NCI-H2081 treated with DMSO at 0.1 percent for 48 hours (cell line): ENCODE data around the gene AP2A2.
"Not testable (repeated sequence)": the region's sequence is repeated elsewhere in the genome, so short reads cannot be mapped to it uniquely, and the experiment has no call there.

Experiments
- DNase-seq: peaks from one replicate; lab custom pipeline; 2025; lab: John Stamatoyannopoulos, UW

Gene AP2A2

DNA sequence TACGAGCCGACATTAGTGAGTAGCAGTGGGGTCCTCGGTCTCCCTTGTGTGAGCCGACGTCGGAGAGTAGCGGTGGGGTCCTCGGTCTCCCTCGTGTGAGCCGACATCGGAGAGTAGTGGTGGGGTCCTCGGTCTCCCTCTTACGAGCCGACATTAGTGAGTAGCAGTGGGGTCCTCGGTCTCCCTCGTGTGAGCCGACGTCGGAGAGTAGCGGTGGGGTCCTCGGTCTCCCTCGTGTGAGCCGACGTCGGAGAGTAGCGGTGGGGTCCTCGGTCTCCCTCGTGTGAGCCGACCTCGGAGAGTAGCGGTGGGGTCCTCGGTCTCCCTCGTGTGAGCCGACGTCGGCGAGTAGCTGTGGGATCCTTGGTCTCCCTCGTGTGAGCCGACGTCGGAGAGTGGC is 49.7 kb downstream of the AP2A2 start:
- DNase-seq = not testable (repeated sequence)

DNA sequence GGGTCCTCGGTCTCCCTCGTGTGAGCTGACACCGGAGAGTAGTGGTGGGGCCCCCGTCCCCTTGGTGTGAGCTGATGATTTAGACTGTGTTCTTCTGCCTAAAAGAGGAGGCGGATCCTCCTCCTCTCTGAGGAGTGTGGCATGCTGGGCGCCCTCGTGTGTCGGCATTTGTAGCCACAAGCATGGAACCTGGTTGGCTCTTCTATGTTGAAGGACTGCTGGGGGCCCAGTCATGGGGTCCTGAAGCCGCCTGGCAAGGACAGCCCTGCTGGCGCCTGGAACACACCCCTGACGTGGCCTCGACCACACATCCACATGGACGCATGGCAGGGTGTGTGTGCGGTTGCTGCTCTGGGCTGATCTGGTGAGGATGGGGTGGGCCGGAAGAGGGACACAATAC is 50.2 kb downstream of the AP2A2 start:
- no peak for DNase-seq

DNA sequence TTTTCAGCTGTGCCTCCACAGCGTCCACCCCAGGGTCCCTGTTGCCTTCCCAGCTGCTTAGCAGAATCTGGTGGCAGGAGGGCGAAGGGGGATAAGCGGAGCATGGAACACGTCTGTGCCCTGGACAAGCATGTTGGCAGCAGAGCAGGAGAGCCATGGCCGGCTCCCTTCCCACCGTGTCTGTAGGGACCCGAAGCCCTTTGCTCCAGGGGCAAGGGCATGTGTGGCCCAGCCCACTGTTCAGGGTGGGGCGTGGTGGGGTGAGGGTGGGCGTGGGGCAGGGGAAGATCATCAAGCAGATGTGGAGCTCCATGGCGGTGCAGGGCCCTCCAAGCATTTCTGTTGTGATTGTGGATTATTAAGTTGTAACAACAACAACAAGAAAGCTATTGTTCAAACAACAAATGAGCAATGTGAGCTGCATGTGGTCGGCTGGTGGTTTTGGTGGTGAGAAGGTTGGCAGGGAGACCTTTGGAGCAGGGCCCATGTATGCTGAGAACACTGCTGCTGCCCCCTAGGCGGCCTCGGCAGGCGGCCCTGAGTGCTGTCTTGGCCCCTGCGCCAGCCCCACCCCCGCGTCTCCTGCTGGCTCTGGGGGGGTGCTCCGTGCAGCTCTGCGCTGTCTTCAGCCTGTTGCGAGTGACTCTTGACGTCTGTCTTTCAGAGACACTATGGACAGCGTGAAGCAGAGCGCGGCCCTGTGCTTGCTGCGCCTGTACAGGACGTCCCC is 50.9 kb downstream of the AP2A2 start:
- DNase-seq = no peak

DNA sequence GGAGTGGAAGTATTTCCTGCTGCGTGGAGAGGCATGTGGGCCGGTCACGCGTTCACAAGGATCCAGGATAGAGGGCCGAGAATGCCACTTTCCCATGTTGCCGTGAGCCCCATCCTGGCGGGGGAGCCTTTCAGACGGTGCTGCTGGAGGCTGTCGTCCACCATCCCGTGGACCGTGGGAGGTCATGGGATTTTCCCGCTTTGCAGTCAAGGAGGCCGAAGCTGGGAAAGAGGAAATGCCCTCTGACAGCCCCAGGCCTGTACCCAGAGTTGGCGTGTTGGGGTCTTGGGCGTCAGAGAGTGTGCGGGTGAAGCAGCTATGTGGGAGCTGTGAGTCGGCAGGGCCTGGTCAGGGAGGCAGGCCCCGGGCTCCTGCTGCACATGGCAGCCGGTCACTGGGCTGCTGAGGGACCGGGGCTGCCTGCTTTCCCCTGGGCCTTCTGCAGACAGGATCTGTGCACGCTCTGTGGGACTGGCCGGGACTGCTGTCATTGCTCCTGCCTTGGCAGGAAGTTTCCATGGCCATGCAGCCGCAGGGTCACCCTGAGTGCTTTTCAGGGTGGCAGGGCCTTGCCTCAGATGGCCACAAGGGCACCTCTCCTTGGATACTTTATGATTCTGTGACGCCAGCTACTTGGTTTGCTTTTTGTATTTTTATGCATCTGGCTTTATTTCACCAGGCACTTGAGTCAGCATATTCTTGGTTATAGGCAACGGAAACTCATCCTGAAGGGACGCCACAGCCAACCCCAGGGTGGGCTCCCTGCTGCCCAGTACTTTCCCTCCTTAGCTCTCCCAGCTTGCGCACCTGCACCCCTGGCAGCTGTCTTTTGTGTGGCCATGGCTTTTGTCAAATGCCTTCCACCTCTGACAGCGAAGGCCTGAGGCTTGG is 52.4 kb downstream of the AP2A2 start:
- no peak for DNase-seq

DNA sequence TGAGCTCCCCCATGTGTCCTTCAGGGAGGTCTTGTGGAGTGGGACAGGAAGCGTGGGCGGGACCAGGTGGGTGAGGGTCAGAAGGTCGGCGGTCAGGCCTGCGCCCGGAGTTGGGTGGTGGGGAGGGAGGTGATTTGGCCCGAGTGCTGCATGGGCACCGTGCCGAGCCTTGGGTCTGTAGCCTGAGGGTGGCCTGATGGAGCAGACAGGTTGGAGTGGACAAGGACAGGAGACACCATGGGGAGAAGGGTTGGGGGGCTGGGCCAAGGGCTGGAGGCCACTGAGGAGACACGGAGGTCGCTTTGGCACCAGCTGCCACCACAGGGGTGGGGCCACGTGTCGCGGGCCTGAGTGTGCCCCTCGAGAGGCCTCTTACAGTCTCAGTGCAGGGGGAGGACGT is 53.1 kb downstream of the AP2A2 start:
- DNase-seq = no peak

DNA sequence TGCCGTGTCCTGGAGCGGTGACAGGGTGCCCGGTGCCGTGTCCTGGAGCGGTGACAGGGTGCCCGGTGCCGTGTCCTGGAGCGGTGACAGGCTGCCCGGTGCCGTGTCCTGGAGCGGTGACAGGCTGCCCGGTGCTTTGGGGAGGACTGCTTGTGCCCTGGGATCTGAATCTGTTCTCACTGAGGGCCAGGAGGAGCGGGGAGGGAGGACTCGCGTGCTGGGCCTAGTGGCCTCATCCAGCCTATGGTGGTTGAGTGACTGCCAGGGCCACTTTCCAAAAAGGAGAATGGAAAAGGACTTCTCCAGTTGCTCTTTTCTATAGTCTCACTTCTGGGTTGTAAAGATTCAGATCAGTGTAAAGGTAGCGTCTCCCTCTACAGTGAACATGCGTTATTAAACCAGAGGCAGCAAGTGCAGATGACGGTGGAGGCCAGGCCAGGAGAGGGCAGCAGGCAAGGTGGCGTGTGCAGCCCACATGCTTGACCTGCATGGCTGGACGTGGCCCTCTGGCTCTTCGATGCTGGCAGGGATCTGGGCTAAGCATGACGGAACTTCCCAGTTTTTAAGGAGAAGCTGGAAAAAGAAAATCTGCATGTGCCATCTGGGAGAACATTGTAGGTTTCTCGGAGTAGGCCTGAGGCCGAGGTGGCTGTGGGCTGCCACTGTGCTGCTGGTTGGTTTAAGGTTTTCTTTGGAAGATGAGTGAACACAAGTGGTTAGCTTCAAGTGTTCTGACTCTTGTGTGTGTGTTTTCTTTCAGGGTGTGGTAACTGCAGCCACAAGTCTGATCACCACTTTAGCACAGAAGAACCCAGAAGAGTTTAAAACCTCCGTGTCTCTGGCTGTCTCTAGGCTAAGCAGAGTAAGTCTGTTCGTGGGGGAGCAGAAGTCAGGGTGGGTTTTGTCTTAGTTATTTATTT is 55.0 kb downstream of the AP2A2 start:
- DNase-seq = no peak

DNA sequence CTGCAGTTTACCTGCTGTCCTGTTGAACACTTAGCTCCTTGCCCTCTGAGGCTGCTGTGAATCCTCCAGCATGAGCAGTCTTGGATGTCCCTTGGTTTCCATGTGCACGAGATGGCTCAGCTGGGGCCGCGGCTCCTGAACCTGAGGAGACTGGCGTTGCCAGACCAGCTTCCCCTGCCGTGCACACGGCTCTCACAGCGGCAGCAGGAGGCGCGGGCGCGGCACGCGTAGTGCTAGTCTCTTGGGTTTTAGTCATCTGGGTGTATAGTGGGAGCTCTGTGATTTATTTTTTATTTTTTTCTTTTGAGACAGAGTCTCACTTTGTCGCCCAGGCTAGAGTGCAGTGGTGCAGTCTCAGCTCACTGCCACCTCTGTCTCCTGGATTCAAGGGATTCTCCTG is 56.1 kb downstream of the AP2A2 start:
- DNase-seq = no peak

DNA sequence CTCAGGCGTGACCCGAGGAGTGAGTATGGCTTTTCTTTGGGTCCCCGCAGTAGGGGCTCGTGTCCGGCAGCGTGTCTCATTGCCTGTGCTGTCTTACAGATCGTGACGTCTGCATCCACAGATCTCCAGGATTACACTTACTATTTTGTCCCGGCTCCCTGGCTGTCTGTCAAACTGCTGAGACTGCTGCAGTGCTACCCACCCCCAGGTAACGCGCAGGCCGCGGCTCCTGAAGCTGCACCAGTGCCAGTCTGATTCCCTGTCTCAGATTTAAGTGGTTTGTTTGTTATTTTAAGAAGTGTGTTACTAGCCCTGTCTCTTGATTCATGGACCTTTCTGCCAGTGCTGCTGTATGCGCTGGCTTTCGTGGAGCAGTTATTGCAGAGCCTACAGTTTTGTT is 58.9 kb downstream of the AP2A2 start:
- no peak for DNase-seq

DNA sequence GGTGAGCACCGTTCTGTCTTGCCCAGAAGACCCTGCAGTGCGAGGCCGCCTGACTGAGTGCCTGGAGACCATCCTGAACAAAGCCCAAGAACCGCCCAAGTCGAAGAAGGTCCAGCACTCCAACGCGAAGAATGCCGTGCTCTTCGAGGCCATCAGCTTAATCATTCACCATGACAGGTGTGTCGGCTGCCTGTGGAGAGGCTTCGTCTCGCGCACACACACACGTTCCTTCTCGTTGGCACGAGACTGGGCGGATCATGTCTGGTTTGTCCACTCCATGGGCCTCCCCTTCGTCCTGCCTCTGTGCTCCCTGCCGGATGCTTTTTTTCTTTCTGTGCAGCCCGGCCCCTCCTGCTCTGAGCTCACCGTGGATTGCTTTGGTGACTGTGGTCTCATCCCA is 59.7 kb downstream of the AP2A2 start:
- DNase-seq = no peak

DNA sequence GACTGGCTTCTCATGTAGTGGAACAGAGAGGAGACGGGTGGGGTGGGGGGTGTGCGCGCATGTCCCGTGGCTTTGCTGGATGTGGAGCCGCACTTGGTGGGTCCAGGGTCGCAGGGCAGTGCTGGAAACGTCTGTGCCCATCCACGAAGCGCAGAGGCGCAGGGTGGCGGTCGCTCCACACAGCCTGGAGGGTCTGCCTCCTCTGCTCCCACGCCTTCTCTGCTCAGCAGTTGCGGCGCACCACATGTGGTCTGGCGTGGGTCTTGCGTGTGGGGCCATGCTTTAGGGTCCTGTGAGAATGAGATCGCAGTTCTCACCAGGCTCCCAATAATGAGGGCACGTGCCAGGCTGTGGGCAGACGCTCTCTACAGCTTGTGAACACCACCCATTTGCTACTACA is 60.2 kb downstream of the AP2A2 start:
- DNase-seq = no peak

DNA sequence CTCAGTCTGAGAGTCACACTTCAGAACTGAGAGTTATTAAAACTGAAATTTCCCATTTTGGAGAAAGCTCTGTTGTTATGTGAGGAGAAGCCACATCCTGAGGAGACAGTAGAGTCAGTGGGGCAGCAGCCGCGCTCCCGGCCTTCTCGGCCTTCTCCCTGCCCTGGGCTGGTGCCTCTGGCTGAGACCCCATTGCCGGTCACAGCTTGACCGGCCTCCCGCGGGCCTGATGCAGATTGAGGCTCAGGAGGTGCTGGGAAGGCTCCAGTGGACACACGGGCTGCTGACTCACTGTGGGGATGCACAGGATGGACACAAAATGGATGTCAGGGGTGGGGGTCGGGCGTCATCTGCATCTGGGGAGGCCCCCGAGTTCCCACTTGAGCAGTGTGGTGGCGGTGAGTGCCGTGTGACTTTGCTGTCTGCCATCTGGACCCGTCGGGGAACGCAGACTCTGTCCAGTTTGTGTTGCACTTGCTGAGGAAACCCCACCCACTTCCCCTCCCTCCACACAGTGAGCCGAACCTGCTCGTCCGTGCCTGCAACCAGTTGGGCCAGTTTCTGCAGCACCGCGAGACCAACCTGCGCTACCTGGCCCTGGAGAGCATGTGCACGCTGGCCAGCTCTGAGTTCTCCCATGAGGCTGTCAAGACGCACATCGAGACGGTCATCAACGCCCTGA is 60.7 kb downstream of the AP2A2 start:
- no peak for DNase-seq

DNA sequence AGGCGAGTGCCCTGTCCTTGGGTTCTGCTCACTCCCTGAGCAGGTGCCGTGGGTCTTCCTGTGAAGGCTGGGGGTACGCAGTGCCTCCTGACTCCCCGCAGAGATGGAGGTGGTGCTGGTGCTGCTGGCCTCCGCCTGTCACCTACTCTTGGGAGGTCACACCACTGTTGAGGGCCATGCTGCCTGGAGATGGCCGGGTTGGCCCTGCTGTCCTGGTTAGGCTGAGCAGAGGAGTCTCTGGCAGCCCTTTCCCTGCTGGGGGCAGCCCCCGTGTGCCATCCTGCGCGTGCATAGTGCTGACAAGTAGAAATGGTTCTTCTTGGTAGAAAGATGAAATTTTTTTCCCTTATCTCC is 61.3 kb downstream of the AP2A2 start:
- no peak for DNase-seq

DNA sequence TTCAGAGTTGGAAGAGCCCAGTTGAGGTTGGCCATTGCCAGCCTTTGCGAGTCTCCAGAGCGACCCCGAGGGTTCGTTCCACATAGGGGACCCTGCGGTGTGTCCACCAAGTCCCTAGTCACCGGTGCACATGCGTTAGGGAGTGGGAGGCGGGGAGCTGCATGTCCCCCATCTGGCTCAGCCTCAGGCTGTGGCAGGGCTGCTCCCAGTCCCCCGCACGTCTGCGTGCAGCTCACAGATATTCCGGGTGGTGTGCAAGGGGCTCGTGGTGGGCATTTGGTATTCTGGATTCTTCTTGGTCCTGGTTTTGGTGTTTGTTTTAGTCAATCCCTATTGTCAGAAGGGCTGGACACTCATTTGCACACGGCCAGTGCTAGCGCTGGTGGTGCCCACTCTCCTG is 62.0 kb downstream of the AP2A2 start:
- no peak for DNase-seq

DNA sequence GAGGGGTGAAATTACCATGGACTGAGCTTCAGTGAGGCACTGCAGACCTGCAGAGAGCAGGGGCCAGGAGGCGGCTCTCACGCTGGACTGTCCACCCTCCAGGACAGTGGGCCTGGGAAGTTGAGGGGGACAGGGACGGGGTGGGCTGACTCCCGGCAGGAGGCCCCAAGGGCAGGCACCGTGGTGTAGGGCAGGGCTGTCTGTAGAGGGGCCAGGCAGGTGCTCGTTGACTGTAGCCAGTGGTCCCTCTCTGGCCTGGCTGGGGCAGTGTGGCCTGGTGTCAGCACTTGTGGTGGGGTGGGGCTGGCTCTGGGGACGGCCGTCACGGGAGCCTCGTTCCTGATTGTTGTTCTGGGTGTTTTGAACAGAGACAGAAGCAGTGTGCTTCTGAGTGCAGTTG is 64.4 kb downstream of the AP2A2 start:
- DNase-seq = no peak

DNA sequence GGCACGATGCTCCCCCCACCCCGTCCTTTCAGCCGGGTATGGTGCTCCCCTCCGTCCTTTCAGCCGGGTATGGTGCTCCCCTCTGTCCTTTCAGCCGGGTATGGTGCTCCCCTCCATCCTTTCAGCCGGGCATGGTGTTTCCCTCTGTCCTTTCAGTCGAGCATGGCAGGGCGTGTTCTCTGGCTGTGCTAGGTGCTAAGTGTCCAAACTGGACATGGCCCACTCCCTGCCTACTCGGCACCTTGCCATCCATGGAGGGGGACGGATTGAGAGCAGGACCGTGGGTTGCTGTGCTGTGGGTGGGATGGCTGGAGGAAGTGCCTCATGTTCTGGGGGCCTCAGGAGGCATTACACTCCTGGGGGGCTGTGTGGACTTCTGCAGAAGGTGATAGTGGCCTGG is 65.4 kb downstream of the AP2A2 start:
- no peak for DNase-seq

DNA sequence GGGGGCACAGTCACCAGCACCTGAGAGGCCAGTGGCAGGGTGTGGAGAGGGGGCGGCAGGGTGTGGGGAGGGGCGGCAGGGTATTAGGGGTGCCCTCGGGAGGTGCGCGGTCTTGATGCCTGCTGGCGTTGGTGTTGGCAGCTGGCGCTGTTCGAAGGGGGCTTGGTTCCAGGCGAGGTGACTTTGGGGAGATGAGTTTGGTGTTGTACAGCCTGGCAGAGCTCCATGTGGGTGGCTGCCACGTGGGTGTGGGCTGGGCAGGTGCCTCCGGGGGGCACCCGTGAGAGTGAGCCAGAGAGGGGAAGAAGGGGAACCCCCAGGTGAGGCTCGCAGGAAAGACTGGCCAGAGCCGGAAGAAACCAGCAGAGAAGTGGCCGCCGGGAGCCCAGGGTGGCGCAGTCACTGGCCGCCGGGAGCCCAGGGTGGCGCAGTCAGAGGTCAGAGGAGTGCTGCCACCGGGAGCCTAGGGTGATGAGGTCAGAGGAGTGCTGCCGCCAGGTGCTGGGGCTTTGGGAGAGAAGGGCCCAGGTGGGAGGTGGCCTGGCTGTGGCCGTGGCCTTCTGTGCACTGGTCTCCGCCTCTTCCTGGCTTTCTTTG is 66.1 kb downstream of the AP2A2 start:
- DNase-seq = no peak

DNA sequence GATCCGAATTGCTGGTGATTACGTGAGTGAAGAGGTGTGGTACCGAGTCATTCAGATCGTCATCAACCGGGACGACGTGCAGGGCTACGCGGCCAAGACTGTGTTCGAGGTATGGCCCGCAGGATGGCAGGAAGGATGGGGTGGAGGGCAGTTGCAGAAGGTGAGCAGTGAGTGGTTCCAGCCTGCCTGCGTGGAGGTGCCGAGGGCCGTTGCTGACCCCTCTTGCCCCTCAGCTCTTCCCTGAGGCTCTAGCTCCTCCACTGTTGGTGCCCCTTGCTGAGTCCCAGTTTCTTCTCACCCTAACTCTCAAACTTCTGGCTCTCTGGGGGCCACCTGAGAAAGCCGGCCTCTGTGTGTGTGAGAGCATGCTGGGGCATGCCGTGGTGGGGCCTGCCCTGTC is 66.9 kb downstream of the AP2A2 start:
- DNase-seq = no peak

DNA sequence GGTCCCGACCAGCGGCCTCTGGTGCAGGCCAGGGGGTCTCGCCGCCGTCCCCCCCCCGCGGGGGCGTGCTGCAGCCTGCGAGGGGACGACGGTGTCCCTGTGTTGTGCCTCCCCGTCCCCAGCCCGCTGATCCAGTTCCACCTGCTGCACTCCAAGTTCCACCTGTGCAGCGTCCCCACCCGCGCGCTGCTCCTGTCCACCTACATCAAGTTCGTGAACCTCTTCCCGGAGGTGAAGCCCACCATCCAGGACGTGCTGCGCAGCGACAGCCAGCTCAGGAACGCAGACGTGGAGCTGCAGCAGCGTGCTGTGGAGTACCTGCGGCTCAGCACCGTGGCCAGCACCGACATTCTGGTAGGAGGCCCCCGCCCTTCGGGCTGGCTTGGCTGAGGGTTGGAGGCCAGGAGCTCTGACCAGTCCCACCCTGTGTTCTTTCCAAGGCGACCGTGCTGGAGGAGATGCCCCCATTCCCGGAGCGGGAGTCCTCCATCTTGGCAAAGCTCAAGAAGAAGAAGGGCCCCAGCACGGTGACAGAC is 68.0 kb downstream of the AP2A2 start:
- no peak for DNase-seq

DNA sequence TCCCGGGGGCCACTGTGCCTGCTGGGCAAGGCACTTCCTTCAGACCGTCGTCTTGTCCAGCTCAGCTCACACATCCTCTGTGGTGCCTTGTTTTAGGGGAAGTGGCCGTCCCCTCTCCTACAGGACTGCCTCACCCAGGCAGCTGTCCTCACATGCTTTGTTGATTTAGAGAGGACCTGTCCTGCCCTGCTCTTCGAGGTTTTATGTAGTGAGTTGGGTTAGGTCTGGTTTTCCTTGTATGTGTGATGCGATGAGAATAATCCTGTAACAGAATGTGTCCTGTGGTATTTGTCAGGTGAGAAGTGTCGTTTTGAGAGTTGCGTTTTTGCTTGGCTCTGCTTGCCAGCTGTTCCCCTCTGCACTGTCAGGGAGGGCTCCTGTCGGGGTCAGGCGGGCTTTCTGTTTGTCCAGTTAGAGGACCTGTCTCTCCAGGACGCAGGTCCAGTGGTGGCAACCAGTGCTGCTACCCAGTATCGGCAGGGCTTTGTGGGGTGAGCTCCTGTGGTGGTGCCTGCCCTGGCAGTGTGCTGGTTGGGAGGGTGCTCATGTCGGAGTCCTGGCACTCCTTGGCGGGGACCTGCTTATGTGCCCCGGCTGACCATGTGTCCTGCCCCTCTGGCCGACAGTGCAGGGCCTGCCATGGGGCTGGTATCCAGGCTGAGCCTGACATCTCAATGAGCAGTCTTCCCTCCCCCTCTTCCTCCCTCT is 69.5 kb downstream of the AP2A2 start:
- DNase-seq = no peak

DNA sequence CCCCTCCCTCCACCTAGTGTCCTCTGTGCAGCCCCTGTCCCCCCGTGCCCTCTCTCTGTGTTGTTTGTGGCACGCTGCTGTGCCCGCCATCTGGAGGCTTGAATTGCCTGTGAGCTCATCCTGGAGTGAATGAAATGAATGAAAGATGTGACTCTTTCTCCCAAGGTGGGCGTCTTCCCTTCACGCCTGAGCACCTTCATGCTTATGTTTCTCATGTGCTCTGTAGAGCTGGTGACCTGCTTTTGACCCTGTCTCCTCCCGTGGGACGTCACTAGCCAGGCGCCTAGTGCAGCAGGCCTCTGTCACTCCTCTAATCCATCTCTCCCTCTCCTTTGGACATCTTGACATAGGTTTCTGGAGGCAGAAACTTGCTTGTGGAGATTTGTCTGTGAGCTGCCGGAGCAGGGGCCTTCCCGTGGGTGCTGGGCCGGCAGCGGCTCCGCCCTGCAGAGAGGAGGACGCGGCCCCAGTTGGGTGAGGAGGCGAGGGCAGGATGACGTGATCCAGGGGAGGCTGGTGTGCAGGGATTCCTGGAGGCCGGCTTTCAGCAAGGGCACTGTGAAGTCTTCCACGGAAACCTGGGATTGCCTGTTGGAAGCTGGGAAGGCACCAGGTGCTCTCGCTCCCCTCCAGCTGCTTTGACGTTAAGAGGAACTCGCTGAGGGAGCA is 70.2 kb downstream of the AP2A2 start:
- no peak for DNase-seq
